B cell (primary cell): ENCODE measurements around the gene CDC42SE2.

Source experiments
- EZH2 ChIP-seq: IDR thresholded peaks from 2 replicates; pipeline ENCODE4 v1.6.1; 2012; ENCODE audit warnings: borderline replicate concordance, low read depth, mild to moderate bottlenecking, moderate library complexity, low read length; ENCODE audit not compliant: insufficient read depth, poor library complexity, severe bottlenecking
- TF ChIP-seq, protein P1 (sequence below): fragments of 200-600 bp; IDR thresholded peaks from one replicate; pipeline ENCODE4 v1.8.0; 2022; ENCODE audit warnings: antibody characterized with exemption, mild to moderate bottlenecking

DNA sequence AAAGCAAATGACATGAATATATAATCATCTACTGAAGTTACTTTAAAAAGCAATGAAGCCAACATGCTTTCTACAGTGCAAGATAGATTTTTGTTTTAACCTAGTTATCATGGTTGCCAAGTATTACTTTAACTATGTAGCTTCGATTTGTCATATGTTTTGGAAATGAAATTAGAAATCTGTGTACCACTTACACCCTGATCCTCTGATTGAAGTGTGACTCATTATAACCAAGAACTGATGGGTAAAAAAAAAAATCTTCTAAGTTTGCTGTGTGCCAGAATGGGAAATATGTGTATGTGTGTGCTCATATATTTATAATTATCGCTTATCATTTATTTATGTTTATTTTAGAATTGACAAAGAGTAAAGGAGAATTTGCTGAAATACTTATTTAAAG lies 9.1 kb upstream of the CDC42SE2 start:
- TF ChIP-seq, protein P1, sequence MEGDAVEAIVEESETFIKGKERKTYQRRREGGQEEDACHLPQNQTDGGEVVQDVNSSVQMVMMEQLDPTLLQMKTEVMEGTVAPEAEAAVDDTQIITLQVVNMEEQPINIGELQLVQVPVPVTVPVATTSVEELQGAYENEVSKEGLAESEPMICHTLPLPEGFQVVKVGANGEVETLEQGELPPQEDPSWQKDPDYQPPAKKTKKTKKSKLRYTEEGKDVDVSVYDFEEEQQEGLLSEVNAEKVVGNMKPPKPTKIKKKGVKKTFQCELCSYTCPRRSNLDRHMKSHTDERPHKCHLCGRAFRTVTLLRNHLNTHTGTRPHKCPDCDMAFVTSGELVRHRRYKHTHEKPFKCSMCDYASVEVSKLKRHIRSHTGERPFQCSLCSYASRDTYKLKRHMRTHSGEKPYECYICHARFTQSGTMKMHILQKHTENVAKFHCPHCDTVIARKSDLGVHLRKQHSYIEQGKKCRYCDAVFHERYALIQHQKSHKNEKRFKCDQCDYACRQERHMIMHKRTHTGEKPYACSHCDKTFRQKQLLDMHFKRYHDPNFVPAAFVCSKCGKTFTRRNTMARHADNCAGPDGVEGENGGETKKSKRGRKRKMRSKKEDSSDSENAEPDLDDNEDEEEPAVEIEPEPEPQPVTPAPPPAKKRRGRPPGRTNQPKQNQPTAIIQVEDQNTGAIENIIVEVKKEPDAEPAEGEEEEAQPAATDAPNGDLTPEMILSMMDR = no peak
- no peak for TF ChIP-seq EZH2
